HEK293 (cell line): Measurements from ENCODE around the gene GSG1L2.

Source experiments
- CTCF ChIA-PET: fragments of 350-600 bp; formaldehyde crosslinking; extraction: SDS; loops from one replicate; lab custom pipeline; 2021; ENCODE audit warnings: antibody characterized with exemption; lab: Yijun Ruan, JAX
- POLR2A ChIA-PET: fragments of 300-600 bp; formaldehyde crosslinking; extraction: SDS; loops from one replicate; lab custom pipeline; 2020; ENCODE audit warnings: antibody characterized with exemption, inconsistent platforms; lab: Yijun Ruan, JAX
- H3K27ac ChIP-seq: fragments of 200-500 bp; sonication (Bioruptor generic); 2 replicates; pipeline ENCODE4 v1.5.1; 2014; ENCODE audit warnings: low read depth, low read length, control low read depth, inconsistent platforms; ENCODE audit errors: extremely low read depth
- H3K36me3 ChIP-seq, 2 experiments: fragments of 200-500 bp in 1 of 2; sonication (Bioruptor generic) in 1 of 2; 1 replicate in 1 of 2; 2 replicates in 1 of 2; pipeline ENCODE4 v1.5.1; 2014 to 2017; ENCODE audit warnings: inconsistent platforms in 2 of 2, low read length in 2 of 2; ENCODE audit not compliant: control insufficient read depth in 2 of 2, insufficient read depth in 1 of 2
- H3K4me1 ChIP-seq: fragments of 200-500 bp; sonication (Bioruptor generic); 2 replicates; pipeline ENCODE4 v1.5.1; 2014; ENCODE audit warnings: mild to moderate bottlenecking, low read length, inconsistent platforms; ENCODE audit not compliant: control insufficient read depth, insufficient read depth
- H3K4me3 ChIP-seq: 2 replicates; pipeline ENCODE4 v1.5.1; 2011; ENCODE audit warnings: low read depth, mild to moderate bottlenecking, control low read depth, low read length, moderate library complexity
- H3K9me3 ChIP-seq: fragments of 200-500 bp; sonication (Bioruptor generic); 2 replicates; pipeline ENCODE4 v1.5.1; 2014; ENCODE audit warnings: low read depth, low read length, inconsistent platforms; ENCODE audit not compliant: control insufficient read depth, insufficient read depth
- BCL11A ChIP-seq: fragments of 450-650 bp; formaldehyde crosslinking; IDR thresholded peaks from 2 replicates; pipeline ENCODE4 v1.5.1; 2016; ENCODE audit warnings: low read depth, missing biosample characterization, missing genetic modification characterization
- GLIS1 ChIP-seq: fragments of 450-650 bp; formaldehyde crosslinking; IDR thresholded peaks from 2 replicates; pipeline ENCODE4 v1.5.1; 2016; ENCODE audit warnings: missing biosample characterization, missing genetic modification characterization
- HOXA7 ChIP-seq: sonication (generic); formaldehyde crosslinking; IDR thresholded peaks from 2 replicates; pipeline ENCODE4 v1.8.1; 2022; ENCODE audit warnings: missing genetic modification reagents, borderline replicate concordance
- KLF1 ChIP-seq: fragments of 450-650 bp; formaldehyde crosslinking; IDR thresholded peaks from 2 replicates; pipeline ENCODE4 v1.5.1; 2016; ENCODE audit warnings: missing biosample characterization, missing genetic modification characterization
- MZF1 ChIP-seq: fragments of 450-650 bp; formaldehyde crosslinking; IDR thresholded peaks from 2 replicates; pipeline ENCODE4 v1.5.1; 2017; ENCODE audit warnings: missing biosample characterization, missing genetic modification characterization, borderline replicate concordance
- ZFP41 ChIP-seq: fragments of 450-650 bp; formaldehyde crosslinking; IDR thresholded peaks from 2 replicates; pipeline ENCODE4 v1.5.1; 2016; ENCODE audit warnings: missing biosample characterization, missing genetic modification characterization, borderline replicate concordance
- ZNF10 ChIP-seq: fragments of 450-650 bp; formaldehyde crosslinking; IDR thresholded peaks from 2 replicates; pipeline ENCODE4 v1.5.1; 2017; ENCODE audit warnings: missing biosample characterization, missing genetic modification characterization
- ZNF157 ChIP-seq: fragments of 450-650 bp; formaldehyde crosslinking; IDR thresholded peaks from 2 replicates; pipeline ENCODE4 v1.5.1; 2016; ENCODE audit warnings: missing biosample characterization, missing genetic modification characterization
- ZNF19 ChIP-seq: fragments of 450-650 bp; formaldehyde crosslinking; IDR thresholded peaks from 2 replicates; pipeline ENCODE4; 2016; ENCODE audit warnings: missing biosample characterization, missing genetic modification characterization, low read depth
- ZNF292 ChIP-seq: fragments of 450-650 bp; formaldehyde crosslinking; IDR thresholded peaks from 2 replicates; pipeline ENCODE4 v1.5.1; 2016; ENCODE audit warnings: low read depth, missing biosample characterization, missing genetic modification characterization, borderline replicate concordance
- ZNF513 ChIP-seq: fragments of 450-650 bp; IDR thresholded peaks from 2 replicates; pipeline ENCODE4 v1.5.1; 2018; ENCODE audit warnings: missing biosample characterization, missing genetic modification characterization
- ZNF707 ChIP-seq: fragments of 450-650 bp; formaldehyde crosslinking; IDR thresholded peaks from 2 replicates; pipeline ENCODE4 v1.5.1; 2016; ENCODE audit warnings: missing biosample characterization, missing genetic modification characterization
- ZNF76 ChIP-seq: fragments of 450-650 bp; formaldehyde crosslinking; IDR thresholded peaks from 2 replicates; pipeline ENCODE4; 2016; ENCODE audit warnings: low read depth, missing biosample characterization, missing genetic modification characterization, borderline replicate concordance
- ZNF791 ChIP-seq: fragments of 450-650 bp; formaldehyde crosslinking; IDR thresholded peaks from 2 replicates; pipeline ENCODE4 v1.5.1; 2016; ENCODE audit warnings: missing biosample characterization, missing genetic modification characterization
- TF ChIP-seq, protein P1 (sequence below): fragments of 450-650 bp; formaldehyde crosslinking; IDR thresholded peaks from 2 replicates; pipeline ENCODE4 v1.5.1; 2016; ENCODE audit warnings: missing biosample characterization, missing genetic modification characterization, borderline replicate concordance
- TF ChIP-seq, protein P2 (sequence below): fragments of 450-650 bp; formaldehyde crosslinking; IDR thresholded peaks from 2 replicates; pipeline ENCODE4 v1.5.1; 2016; ENCODE audit warnings: missing biosample characterization, missing genetic modification characterization
- TF ChIP-seq, protein P3 (sequence below): fragments of 450-650 bp; formaldehyde crosslinking; optimal IDR thresholded peaks from 2 replicates; pipeline ENCODE3; 2016; ENCODE audit warnings: missing biosample characterization, mild to moderate bottlenecking, missing genetic modification characterization

Gene GSG1L2

DNA sequence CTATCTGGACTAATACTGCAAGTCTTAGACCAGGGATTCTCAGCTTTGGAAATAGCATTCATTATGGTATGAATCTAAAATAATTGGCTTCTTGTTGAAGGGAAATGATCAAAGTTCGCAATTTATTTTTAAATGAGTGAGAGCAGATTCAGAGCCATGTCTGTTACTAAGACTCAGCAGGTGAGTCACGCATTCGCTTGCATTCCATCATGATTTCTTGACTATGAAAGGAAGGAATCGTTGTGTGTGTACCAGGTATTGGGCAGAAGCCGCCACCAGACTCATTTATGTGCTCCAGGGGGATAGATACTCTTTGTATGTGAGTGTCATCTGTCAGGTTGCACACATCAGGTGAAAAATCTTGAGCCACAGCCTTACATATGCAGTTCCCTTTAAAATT, 10.8 kb downstream of the GSG1L2 start (continued):
- TF ChIP-seq, protein P1, sequence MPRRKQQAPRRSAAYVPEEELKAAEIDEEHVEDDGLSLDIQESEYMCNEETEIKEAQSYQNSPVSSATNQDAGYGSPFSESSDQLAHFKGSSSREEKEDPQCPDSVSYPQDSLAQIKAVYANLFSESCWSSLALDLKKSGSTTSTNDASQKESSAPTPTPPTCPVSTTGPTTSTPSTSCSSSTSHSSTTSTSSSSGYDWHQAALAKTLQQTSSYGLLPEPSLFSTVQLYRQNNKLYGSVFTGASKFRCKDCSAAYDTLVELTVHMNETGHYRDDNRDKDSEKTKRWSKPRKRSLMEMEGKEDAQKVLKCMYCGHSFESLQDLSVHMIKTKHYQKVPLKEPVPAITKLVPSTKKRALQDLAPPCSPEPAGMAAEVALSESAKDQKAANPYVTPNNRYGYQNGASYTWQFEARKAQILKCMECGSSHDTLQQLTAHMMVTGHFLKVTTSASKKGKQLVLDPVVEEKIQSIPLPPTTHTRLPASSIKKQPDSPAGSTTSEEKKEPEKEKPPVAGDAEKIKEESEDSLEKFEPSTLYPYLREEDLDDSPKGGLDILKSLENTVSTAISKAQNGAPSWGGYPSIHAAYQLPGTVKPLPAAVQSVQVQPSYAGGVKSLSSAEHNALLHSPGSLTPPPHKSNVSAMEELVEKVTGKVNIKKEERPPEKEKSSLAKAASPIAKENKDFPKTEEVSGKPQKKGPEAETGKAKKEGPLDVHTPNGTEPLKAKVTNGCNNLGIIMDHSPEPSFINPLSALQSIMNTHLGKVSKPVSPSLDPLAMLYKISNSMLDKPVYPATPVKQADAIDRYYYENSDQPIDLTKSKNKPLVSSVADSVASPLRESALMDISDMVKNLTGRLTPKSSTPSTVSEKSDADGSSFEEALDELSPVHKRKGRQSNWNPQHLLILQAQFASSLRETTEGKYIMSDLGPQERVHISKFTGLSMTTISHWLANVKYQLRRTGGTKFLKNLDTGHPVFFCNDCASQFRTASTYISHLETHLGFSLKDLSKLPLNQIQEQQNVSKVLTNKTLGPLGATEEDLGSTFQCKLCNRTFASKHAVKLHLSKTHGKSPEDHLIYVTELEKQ (tag by site-specific recombination): no peak
- no peak for TF ChIP-seq KLF1 (tag by site-specific recombination)

GRCh38 chr17:9810100-9810949, 11.6 kb downstream of the GSG1L2 start:
- Histone ChIP-seq H3K4me3 (no peak overlapping the region), H3K4me1 (no peaks in the 10 kb centered on the region), H3K9me3 (no peaks in the 10 kb centered on the region), H3K27ac (no peak overlapping the region), H3K36me3 (no peaks in the 10 kb centered on the region)
- ChIA-PET POLR2A (no interaction called here), CTCF (interaction anchor here (1.0 to 2.9 kb wide), 2 partner anchors 8 to 45 kb away, joined by 3 to 6 read pairs; no protein-coding TSS in a partner anchor)
- TF ChIP-seq MZF1 (no peak), ZNF19 (tag by site-specific recombination) (no peak), ZNF292 (tag by site-specific recombination) (no peak), ZNF707 (tag by site-specific recombination) (no peak)
- TF ChIP-seq, protein P2, sequence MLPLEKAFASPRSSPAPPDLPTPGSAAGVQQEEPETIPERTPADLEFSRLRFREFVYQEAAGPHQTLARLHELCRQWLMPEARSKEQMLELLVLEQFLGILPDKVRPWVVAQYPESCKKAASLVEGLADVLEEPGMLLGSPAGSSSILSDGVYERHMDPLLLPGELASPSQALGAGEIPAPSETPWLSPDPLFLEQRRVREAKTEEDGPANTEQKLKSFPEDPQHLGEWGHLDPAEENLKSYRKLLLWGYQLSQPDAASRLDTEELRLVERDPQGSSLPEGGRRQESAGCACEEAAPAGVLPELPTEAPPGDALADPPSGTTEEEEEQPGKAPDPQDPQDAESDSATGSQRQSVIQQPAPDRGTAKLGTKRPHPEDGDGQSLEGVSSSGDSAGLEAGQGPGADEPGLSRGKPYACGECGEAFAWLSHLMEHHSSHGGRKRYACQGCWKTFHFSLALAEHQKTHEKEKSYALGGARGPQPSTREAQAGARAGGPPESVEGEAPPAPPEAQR (tag by site-specific recombination): no peak

GRCh38 chr17:9809409-9809808, 12.5 kb downstream of the GSG1L2 start:
- TF ChIP-seq, protein P3, sequence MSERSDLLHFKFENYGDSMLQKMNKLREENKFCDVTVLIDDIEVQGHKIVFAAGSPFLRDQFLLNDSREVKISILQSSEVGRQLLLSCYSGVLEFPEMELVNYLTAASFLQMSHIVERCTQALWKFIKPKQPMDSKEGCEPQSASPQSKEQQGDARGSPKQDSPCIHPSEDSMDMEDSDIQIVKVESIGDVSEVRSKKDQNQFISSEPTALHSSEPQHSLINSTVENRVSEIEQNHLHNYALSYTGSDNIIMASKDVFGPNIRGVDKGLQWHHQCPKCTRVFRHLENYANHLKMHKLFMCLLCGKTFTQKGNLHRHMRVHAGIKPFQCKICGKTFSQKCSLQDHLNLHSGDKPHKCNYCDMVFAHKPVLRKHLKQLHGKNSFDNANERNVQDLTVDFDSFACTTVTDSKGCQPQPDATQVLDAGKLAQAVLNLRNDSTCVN (tag by site-specific recombination): no peak
- TF ChIP-seq BCL11A (tag by site-specific recombination): no peak
- TF ChIP-seq GLIS1: no peak
- no peak for TF ChIP-seq ZNF157 (tag by site-specific recombination)
- TF ChIP-seq HOXA7 (CRISPR knock-in tag): no peak
- TF ChIP-seq ZNF791 (tag by site-specific recombination): no peak
- TF ChIP-seq ZNF76 (tag by site-specific recombination): no peak
- no peak for TF ChIP-seq ZNF513 (tag by site-specific recombination)
- TF ChIP-seq ZNF10 (tag by site-specific recombination): no peak
- no peak for TF ChIP-seq ZFP41 (tag by site-specific recombination)
- TF ChIP-seq, all 188 proteins: peak for 0
- Histone ChIP-seq H3K9me3 (peaks cover 2% of the 10 kb centered on the region), H3K36me3 (no peaks in the 10 kb centered on the region), H3K4me1 (no peaks in the 10 kb centered on the region), H3K27ac (no peak overlapping the region), H3K4me3 (no peak overlapping the region)
- POLR2A ChIA-PET: no interaction called here
- CTCF ChIA-PET: no interaction called here
